ENCODE results near the gene PIK3C2G.

DNA sequence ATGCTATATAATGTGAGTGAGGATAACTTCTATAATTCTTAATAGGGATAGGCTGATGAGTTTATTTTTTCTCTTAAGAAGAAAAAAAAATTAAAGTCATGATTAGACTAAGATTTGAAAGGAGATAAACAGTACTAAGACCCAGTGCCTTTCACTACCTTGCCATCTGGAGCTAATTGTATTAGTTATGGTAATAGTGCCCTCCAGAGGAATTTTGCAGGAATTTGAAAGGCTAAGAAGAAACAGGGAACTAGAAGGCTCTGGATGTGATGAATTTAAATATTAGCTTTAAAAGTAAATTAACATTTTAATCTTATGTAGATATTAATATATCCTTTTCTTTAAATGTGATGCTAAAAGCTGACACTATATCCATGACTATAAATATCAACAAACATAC is 36.6 kb upstream of the PIK3C2G start:
- TF ChIP-seq TOX (CRISPR knock-in tag; IDR thresholded peaks at IDR 0.05; ENCODE audit: borderline replicate concordance) (no peak), OSR1 (CRISPR knock-in tag; IDR thresholded peaks at IDR 0.05) (no peak)
- TF ChIP-seq, protein P1, sequence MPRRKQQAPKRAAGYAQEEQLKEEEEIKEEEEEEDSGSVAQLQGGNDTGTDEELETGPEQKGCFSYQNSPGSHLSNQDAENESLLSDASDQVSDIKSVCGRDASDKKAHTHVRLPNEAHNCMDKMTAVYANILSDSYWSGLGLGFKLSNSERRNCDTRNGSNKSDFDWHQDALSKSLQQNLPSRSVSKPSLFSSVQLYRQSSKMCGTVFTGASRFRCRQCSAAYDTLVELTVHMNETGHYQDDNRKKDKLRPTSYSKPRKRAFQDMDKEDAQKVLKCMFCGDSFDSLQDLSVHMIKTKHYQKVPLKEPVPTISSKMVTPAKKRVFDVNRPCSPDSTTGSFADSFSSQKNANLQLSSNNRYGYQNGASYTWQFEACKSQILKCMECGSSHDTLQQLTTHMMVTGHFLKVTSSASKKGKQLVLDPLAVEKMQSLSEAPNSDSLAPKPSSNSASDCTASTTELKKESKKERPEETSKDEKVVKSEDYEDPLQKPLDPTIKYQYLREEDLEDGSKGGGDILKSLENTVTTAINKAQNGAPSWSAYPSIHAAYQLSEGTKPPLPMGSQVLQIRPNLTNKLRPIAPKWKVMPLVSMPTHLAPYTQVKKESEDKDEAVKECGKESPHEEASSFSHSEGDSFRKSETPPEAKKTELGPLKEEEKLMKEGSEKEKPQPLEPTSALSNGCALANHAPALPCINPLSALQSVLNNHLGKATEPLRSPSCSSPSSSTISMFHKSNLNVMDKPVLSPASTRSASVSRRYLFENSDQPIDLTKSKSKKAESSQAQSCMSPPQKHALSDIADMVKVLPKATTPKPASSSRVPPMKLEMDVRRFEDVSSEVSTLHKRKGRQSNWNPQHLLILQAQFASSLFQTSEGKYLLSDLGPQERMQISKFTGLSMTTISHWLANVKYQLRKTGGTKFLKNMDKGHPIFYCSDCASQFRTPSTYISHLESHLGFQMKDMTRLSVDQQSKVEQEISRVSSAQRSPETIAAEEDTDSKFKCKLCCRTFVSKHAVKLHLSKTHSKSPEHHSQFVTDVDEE (CRISPR knock-in tag; IDR thresholded peaks at IDR 0.05), result no peak

All from SK-N-SH treated with all-trans-retinoic acid at 6 μM for 48 hours (cell line).